ENCODE results near the gene OR51L1.

The OR51L1 gene

DNA sequence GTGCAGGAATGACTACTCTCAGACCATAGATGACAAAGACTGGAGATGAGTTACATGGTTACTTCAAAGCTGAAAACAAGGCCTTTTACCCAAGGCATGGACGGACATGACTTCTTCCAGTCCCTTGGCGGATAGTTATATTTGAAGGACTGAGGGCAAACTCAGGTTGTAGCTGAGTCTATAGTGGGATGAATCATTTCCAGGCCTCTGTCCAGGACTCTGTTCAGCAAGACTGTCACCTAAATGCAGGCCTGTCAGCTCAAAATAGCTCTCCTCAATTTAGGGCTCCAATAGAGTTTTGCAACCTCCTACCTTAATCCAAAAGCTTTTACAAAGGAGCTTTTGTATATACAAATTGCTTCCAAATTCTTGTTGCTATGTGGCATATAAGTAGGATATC, 27.3 kb downstream of the OR51L1 start:
- TF ChIP-seq, protein P1, sequence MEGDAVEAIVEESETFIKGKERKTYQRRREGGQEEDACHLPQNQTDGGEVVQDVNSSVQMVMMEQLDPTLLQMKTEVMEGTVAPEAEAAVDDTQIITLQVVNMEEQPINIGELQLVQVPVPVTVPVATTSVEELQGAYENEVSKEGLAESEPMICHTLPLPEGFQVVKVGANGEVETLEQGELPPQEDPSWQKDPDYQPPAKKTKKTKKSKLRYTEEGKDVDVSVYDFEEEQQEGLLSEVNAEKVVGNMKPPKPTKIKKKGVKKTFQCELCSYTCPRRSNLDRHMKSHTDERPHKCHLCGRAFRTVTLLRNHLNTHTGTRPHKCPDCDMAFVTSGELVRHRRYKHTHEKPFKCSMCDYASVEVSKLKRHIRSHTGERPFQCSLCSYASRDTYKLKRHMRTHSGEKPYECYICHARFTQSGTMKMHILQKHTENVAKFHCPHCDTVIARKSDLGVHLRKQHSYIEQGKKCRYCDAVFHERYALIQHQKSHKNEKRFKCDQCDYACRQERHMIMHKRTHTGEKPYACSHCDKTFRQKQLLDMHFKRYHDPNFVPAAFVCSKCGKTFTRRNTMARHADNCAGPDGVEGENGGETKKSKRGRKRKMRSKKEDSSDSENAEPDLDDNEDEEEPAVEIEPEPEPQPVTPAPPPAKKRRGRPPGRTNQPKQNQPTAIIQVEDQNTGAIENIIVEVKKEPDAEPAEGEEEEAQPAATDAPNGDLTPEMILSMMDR (IDR thresholded peaks at IDR 0.05): no peak
- H3K27ac ChIP-seq: no peak overlapping the region

DNA sequence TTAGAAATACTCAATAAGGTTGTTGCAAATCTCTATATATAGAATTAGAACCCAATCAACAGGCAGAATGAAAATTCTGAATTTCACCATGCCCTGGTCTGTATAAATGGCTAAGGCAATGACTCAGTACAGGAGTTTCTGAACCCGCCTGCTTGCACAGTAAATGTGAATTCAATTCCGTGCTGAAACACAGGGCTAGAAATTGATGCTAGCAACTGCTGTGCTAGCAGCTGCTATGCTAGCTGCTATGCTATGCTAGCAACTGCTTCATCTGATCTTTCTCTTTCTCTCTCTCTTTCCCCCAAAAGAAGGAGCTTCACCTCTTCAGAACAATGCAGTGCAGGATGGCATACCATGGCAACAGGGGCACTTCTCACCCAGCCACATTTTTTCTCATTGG, 42.0 kb downstream of the OR51L1 start:
- H3K27ac ChIP-seq: no peak overlapping the region
- no peak for TF ChIP-seq ZFX (IDR thresholded peaks at IDR 0.05; ENCODE audit: borderline replicate concordance)
- TF ChIP-seq, protein P1 (IDR thresholded peaks at IDR 0.05): no peak

DNA sequence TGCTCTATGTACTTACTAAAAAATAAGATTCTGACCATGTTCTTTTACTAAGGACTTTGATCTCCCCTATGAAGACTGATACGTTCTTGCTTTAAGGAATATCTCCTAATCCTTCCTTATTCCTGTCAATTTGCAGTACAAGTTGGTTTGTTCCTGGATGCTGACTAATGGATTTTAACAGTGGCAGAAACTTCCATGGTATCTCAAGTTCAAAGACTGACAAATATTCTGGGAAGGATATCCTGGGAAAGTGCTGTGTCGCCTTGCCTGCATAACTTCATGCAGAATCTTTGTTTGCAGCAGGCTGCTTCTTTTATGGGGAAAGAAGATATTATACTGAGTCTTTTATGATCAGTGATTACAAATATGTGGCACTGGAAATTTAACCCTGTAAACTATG, 43.3 kb downstream of the OR51L1 start:
- TF ChIP-seq, protein P1 (IDR thresholded peaks at IDR 0.05): no peak
- TF ChIP-seq ZFX (IDR thresholded peaks at IDR 0.05; ENCODE audit: borderline replicate concordance): no peak
- H3K27ac ChIP-seq: no peak overlapping the region

DNA sequence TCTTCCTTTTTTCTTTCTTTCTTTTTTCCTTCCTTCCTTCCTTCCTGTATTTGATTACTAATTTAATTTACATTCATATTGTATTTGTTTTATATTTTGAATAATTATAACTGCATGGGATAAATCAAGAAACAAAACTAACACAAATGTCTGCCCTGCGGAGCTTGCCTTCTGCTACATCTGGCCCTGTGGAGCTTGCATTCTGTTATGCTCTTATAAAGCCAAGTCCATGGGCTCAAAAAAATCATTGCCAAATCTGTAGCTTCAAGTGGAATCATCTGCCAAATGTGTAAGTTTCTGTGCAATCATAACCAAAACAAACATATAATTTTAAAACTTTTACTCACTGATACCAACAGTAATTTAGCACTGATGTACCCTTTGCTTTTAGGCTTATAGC, 43.7 kb downstream of the OR51L1 start:
- no peak overlapping the region for H3K27ac ChIP-seq
- no peak for TF ChIP-seq ZFX (IDR thresholded peaks at IDR 0.05; ENCODE audit: borderline replicate concordance)
- TF ChIP-seq, protein P1 (IDR thresholded peaks at IDR 0.05): no peak

DNA sequence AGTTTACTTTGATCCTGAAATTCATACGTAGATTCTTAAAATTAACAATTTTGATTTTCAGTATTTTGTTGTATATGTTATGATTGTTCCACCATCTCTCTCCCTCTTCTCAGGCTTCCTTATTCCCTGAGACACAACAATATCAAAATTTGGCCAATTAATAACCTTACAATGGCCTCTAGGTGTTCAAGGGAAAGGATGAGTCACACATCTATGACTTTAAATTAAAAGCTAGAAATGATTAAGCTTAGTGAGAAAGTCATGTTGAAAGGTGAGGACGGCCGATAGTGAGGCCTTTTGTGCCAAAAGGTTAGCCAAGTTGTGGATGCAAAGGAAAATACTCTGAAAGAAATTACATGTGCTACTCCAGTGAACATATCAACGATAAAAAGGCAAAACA, 46.2 kb downstream of the OR51L1 start:
- no peak overlapping the region for H3K27ac ChIP-seq
- TF ChIP-seq, protein P1 (IDR thresholded peaks at IDR 0.05): no peak
- TF ChIP-seq ZFX (IDR thresholded peaks at IDR 0.05; ENCODE audit: borderline replicate concordance): no peak

DNA sequence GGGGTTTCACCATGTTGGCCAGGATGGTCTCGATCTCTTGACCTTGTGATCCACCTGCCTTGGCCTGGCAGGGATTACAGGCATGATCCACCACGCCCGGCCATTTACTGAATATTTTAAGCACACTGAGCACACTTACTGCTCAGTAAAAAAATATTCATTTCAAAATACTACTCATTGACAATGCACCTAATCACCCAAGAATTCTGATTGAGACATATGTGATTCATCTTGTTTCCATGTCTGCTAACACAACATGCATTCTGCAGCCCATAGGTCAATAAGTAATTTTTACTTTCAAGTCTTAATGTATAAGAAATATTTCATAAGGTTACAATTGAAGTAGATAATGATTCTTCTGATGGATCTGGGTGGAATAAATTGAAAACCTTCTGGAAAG, 47.4 kb downstream of the OR51L1 start:
- no peak overlapping the region for H3K27ac ChIP-seq
- TF ChIP-seq ZFX (IDR thresholded peaks at IDR 0.05; ENCODE audit: borderline replicate concordance): no peak
- TF ChIP-seq, protein P1 (IDR thresholded peaks at IDR 0.05): no peak

DNA sequence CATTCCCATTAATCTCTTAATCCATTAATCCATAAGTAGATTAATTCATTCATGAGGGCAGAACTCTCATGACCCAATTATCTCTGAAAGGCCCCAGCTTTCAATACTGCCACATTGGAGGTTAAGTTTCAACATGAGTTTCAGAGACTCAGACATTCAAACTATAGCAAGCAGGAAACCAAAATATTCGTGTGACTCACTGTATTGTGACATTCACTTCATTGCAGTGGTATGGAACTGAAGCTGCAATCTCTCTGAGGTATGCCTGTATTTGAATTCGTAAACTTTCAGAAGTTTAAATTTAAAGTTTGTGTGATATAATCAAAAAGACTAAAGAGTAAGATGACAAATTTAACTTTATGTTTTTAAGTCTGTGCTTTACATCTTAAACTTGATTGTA, 48.7 kb downstream of the OR51L1 start:
- TF ChIP-seq, protein P1 (IDR thresholded peaks at IDR 0.05): no peak
- TF ChIP-seq ZFX (IDR thresholded peaks at IDR 0.05; ENCODE audit: borderline replicate concordance): no peak
- H3K27ac ChIP-seq: no peak overlapping the region

Data from 22Rv1 (cell line).